H1 (cell line): ENCODE results near the gene YPEL2. TPM values are rescaled to one million over a fixed set of nuclear protein-coding genes. Genes with fewer than 3 reads are reported as not detected.

Source experiments
- CTCF ChIA-PET: fragments of 300-600 bp; sonication (Branson Sonifier 250); formaldehyde crosslinking; loops from one replicate; lab custom pipeline; 2021; ENCODE audit not compliant: partially characterized antibody; lab: Charles Lee
- POLR2A ChIA-PET: fragments of 300-600 bp; sonication (Branson Sonifier 250); formaldehyde crosslinking; loops from one replicate; lab custom pipeline; 2021; ENCODE audit warnings: inconsistent platforms; ENCODE audit not compliant: partially characterized antibody; lab: Charles Lee
- DNase-seq, 2 experiments: peaks; one replicate each; pipeline versions ENCODE4 v3.0.0 to v3.0.0-alpha.2; 2010 to 2022; ENCODE audit warnings: low spot score in 2 of 2, low read depth in 1 of 2, mixed read lengths in 1 of 2
- FAIRE-seq: peaks from 2 replicates; lab custom pipeline; 2011; peaks lifted over from hg19 to GRCh38; lab: Jason Lieb, UNC
- H2AFZ ChIP-seq: 2 replicates; pipeline ENCODE4 v1.8.1; 2012; ENCODE audit warnings: low read length, inconsistent platforms
- H2AK5ac ChIP-seq: 2 replicates; pipeline ENCODE4 v1.6.1; 2013; ENCODE audit warnings: low read depth, low read length
- H2BK120ac ChIP-seq: replicated peaks from 2 replicates; pipeline ENCODE3; 2013; ENCODE audit warnings: low read depth, low read length, inconsistent platforms
- H2BK12ac ChIP-seq: 2 replicates; pipeline ENCODE4 v1.6.1; 2013; ENCODE audit warnings: low read depth, low read length
- H2BK15ac ChIP-seq: 2 replicates; pipeline ENCODE4 v1.6.1; 2013; ENCODE audit warnings: low read length
- H2BK20ac ChIP-seq: 2 replicates; pipeline ENCODE4 v1.6.1; 2013; ENCODE audit warnings: low read length
- H2BK5ac ChIP-seq: 2 replicates; pipeline ENCODE4 v1.6.1; 2013; ENCODE audit warnings: low read depth, low read length
- H3K14ac ChIP-seq: 2 replicates; pipeline ENCODE4 v1.6.1; 2013; ENCODE audit warnings: inconsistent platforms; ENCODE audit not compliant: insufficient read length
- H3K18ac ChIP-seq: 2 replicates; pipeline ENCODE4 v1.6.1; 2013; ENCODE audit warnings: low read length; ENCODE audit errors: extremely low read depth
- H3K23ac ChIP-seq: 2 replicates; pipeline ENCODE4 v1.6.1; 2013; ENCODE audit warnings: inconsistent platforms; ENCODE audit not compliant: insufficient read length
- H3K23me2 ChIP-seq: 2 replicates; pipeline ENCODE4 v1.6.1; 2013; ENCODE audit warnings: low read depth, low read length
- H3K27ac ChIP-seq: 2 replicates; pipeline ENCODE4 v1.6.1; 2011; ENCODE audit warnings: low read depth, low read length, inconsistent platforms
- H3K27me3 ChIP-seq, 4 experiments: replicated peaks in 1 of 4; 1 replicate in 1 of 4; 2 replicates in 3 of 4; pipeline versions ENCODE4 v1.6.1 to v1.8.1; 2011 to 2013; ENCODE audit warnings: low read length in 3 of 4, mild to moderate bottlenecking in 3 of 4, inconsistent platforms in 2 of 4, mixed read lengths in 2 of 4, moderate library complexity in 1 of 4; ENCODE audit not compliant: control insufficient read depth in 3 of 4, insufficient read depth in 3 of 4; ENCODE audit errors: extremely low read depth in 1 of 4
- H3K36me3 ChIP-seq, 4 experiments: 2 replicates each; pipeline versions ENCODE4 v1.6.1 to v1.8.1; 2011 to 2013; ENCODE audit warnings: mild to moderate bottlenecking in 4 of 4, low read length in 3 of 4, moderate library complexity in 2 of 4, control low read depth in 1 of 4, inconsistent platforms in 1 of 4; ENCODE audit not compliant: insufficient read depth in 4 of 4, control insufficient read depth in 2 of 4
- H3K4ac ChIP-seq: replicated peaks from 2 replicates; pipeline ENCODE3; 2013; ENCODE audit warnings: low read length, low read depth, mixed read lengths, inconsistent platforms; ENCODE audit not compliant: insufficient read length
- H3K4me1 ChIP-seq, 4 experiments: replicated peaks in 1 of 4; 1 replicate in 1 of 4; 2 replicates in 3 of 4; pipeline versions ENCODE4 v1.6.1 to v1.8.1; 2011 to 2013; ENCODE audit warnings: low read length in 3 of 4, inconsistent platforms in 2 of 4, mixed read lengths in 1 of 4; ENCODE audit not compliant: insufficient read depth in 4 of 4, control insufficient read depth in 3 of 4
- H3K4me2 ChIP-seq, 2 experiments: 2 replicates each; pipeline versions ENCODE4 v1.6.1 to v1.8.1; 2011 to 2013; ENCODE audit warnings: low read depth in 2 of 2, low read length in 2 of 2, control low read depth in 1 of 2, inconsistent platforms in 1 of 2, mild to moderate bottlenecking in 1 of 2; ENCODE audit not compliant: insufficient read depth in 1 of 2
- H3K4me3 ChIP-seq, 4 experiments: fragments of 200-600, 300-600 bp in 1 of 4; sonication (generic), shearing (Covaris generic), sonication (Bioruptor Twin) in 1 of 4; 2 replicates each; pipeline versions ENCODE4 v1.5.1 to v1.8.1; 2011 to 2016; ENCODE audit warnings: low read length in 4 of 4, low read depth in 3 of 4, control low read depth in 2 of 4, inconsistent platforms in 2 of 4, mild to moderate bottlenecking in 2 of 4, mixed read lengths in 1 of 4, moderate library complexity in 1 of 4; ENCODE audit not compliant: insufficient read depth in 2 of 4; ENCODE audit errors: extremely low read depth in 1 of 4
- H3K56ac ChIP-seq: replicated peaks from 2 replicates; pipeline ENCODE3; 2013; ENCODE audit warnings: low read depth, mild to moderate bottlenecking, mixed read lengths, low read length, inconsistent platforms; ENCODE audit not compliant: insufficient read length
- H3K79me1 ChIP-seq: 2 replicates; pipeline ENCODE4 v1.6.1; 2013; ENCODE audit warnings: low read depth, low read length, control low read depth
- H3K79me2 ChIP-seq, 2 experiments: 2 replicates each; pipeline versions ENCODE4 v1.6.1 to v1.8.1; 2012 to 2013; ENCODE audit warnings: low read length in 2 of 2, mild to moderate bottlenecking in 2 of 2, inconsistent platforms in 1 of 2; ENCODE audit not compliant: insufficient read depth in 2 of 2, control insufficient read depth in 1 of 2
- H3K9ac ChIP-seq, 4 experiments: replicated peaks in 1 of 4; 1 replicate in 1 of 4; 2 replicates in 3 of 4; pipeline versions ENCODE4 v1.6.1 to v1.8.1; 2011 to 2013; ENCODE audit warnings: low read depth in 3 of 4, low read length in 3 of 4, control low read depth in 2 of 4, mild to moderate bottlenecking in 2 of 4, moderate library complexity in 2 of 4, inconsistent platforms in 1 of 4; ENCODE audit errors: extremely low read depth in 1 of 4
- H3K9me3 ChIP-seq, 2 experiments: 2 replicates each; pipeline versions ENCODE4 v1.6.1 to v1.8.1; 2012 to 2013; ENCODE audit warnings: mild to moderate bottlenecking in 2 of 2, moderate library complexity in 2 of 2, control low read depth in 1 of 2, inconsistent platforms in 1 of 2, low read depth in 1 of 2, low read length in 1 of 2, mixed read lengths in 1 of 2; ENCODE audit not compliant: insufficient read depth in 2 of 2
- H4K20me1 ChIP-seq, 2 experiments: replicated peaks in 1 of 2; 2 replicates each; pipeline versions ENCODE3 to v1.8.1; 2011 to 2013; ENCODE audit warnings: inconsistent platforms in 2 of 2, low read length in 2 of 2, mild to moderate bottlenecking in 1 of 2; ENCODE audit not compliant: insufficient read depth in 2 of 2, control insufficient read depth in 1 of 2
- H4K5ac ChIP-seq: 2 replicates; pipeline ENCODE4 v1.6.1; 2013; ENCODE audit warnings: low read length, low read depth, mixed read lengths, inconsistent platforms; ENCODE audit not compliant: insufficient read length
- H4K8ac ChIP-seq: 2 replicates; pipeline ENCODE4 v1.8.0; 2013; ENCODE audit warnings: mild to moderate bottlenecking, moderate library complexity, low read length, inconsistent platforms; ENCODE audit not compliant: insufficient read depth; ENCODE audit errors: extremely low read depth
- H4K91ac ChIP-seq: replicated peaks from 2 replicates; pipeline ENCODE3; 2013; ENCODE audit warnings: low read length, mixed read lengths, inconsistent platforms; ENCODE audit not compliant: insufficient read length
- JUND ChIP-seq: IDR thresholded peaks from 2 replicates; pipeline ENCODE4 v1.6.1; 2011; ENCODE audit warnings: mild to moderate bottlenecking, improper control_type of control experiment, low read length
- WGBS, 2 experiments: shearing (Covaris generic) in 1 of 2; methylation state at CpG; one replicate each; pipeline versions ENCODE4 v1.1.6 to v1.1.7; 2013 to 2015; ENCODE audit warnings: low lambda C conversion rate in 2 of 2, mixed read lengths in 2 of 2, inconsistent platforms in 1 of 2, low coverage in 1 of 2, missing lambda C conversion rate in 1 of 2; ENCODE audit not compliant: insufficient replicate concordance in 2 of 2, insufficient coverage in 1 of 2, insufficient read length in 1 of 2; ENCODE audit errors: extremely low coverage in 1 of 2, missing lambda C conversion rate in 1 of 2; 5-methylcytosine and 5-hydroxymethylcytosine counted together
- polyA plus RNA-seq, 7 experiments: library from polyadenylated mRNA; depleted of rRNA in 3 of 7; stranded (reverse) in 5 of 7; unstranded in 2 of 7; fragments of >200 nt in 5 of 7; fragments of 200-250 nt in 2 of 7; gene quantifications; 1 replicate in 5 of 7; 2 replicates in 1 of 7; 4 replicates in 1 of 7; pipeline versions ENCODE4 v1.2.1 to v1.2.3, GENCODE V29; 2011 to 2013; ENCODE audit warnings: missing spikeins in 2 of 7, mixed read lengths in 2 of 7
- total RNA-seq: library from RNA; stranded (reverse); fragmentation: NEBNext Ultra II Directional; extraction: Animal tissue kit (Norgen Biotek cat#: 25700); gene quantifications from 2 replicates; pipeline ENCODE4 v1.2.1, GENCODE V29; 2021

The YPEL2 gene
- total and polyA plus RNA-seq, 2 of the 8 experiments (the other 6 are each of a cell fraction or from before 2014, with no cell fraction given), result 1.6 to 3.5 TPM

DNA sequence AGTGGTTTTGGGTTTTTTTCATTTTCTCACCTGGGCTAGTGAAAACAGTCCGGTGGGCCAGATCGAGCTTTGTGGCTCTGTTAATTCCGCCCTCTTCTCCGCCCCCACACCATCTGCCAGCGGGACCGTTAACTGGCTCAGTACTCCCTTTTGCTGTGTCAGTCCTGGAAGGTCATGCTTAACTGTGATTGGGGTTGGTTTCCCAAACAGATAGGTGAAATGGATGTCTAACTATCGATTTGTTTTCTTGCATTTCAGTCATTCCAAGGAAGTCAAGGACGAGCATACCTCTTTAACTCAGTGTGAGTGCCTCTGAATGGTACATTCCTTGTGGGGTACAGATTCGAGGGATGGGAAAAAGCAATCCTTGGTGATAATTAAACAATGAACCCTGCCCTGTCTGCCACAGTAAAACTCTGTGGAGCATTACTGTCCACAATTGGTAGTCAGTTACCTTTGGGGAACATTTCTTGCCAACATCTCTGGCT lies 56.7 kb downstream of the YPEL2 start:
- no peak overlapping the region for H3K4ac ChIP-seq
- no peaks in the 10 kb centered on the region for H3K27me3 ChIP-seq
- H3K23me2 ChIP-seq, result no peaks in the 10 kb centered on the region
- H2BK20ac ChIP-seq, result no peak overlapping the region
- no peak overlapping the region for H4K91ac ChIP-seq
- H3K56ac ChIP-seq, result no peak overlapping the region
- H4K20me1 ChIP-seq, result no peaks in the 10 kb centered on the region
- no peak overlapping the region for H2BK15ac ChIP-seq
- no peak overlapping the region for H2BK12ac ChIP-seq
- H3K18ac ChIP-seq, result no peak overlapping the region
- no peak overlapping the region for H2AK5ac ChIP-seq
- no peaks in the 10 kb centered on the region; a peak in 1 of 8 replicates for H3K36me3 ChIP-seq
- ChIA-PET POLR2A (no interaction called here), CTCF (interaction anchor here (0.5 to 1.1 kb wide), 2 partner anchors 54 to 107 kb away, joined by 3 to 6 read pairs; no protein-coding TSS in a partner anchor)
- H2BK5ac ChIP-seq, result no peak overlapping the region
- H3K9ac ChIP-seq, result no peak overlapping the region
- H3K4me3 ChIP-seq, result no peak overlapping the region
- H3K27ac ChIP-seq, result no peak overlapping the region
- no peak overlapping the region for H3K23ac ChIP-seq
- no peaks in the 10 kb centered on the region for H3K79me1 ChIP-seq
- DNase-seq (no peak), FAIRE-seq (no peak)
- H3K14ac ChIP-seq, result no peak overlapping the region
- H2BK120ac ChIP-seq, result no peak overlapping the region
- no peaks in the 10 kb centered on the region for H3K79me2 ChIP-seq
- no peak overlapping the region for H2AFZ ChIP-seq
- no peaks in the 10 kb centered on the region; a peak in 1 of 7 replicates for H3K4me1 ChIP-seq
- H3K4me2 ChIP-seq, result no peak overlapping the region
- H4K5ac ChIP-seq, result no peak overlapping the region
- no peak overlapping the region for H4K8ac ChIP-seq
- H3K9me3 ChIP-seq, result no peaks in the 10 kb centered on the region
- WGBS, 2 experiments, result 88% methylated on average over 9 of the region's 9 CpGs; no CpG with 5 or more reads in 1 of the 2 experiments
- TF ChIP-seq JUND, result no peak
